Thyroid gland (tissue), 4 donors: ENCODE results near the gene UBE2H. TPM values are rescaled to one million over a fixed set of nuclear protein-coding genes. Genes with fewer than 3 reads are reported as not detected.

Source experiments
- DNase-seq, 2 donors: peaks; one replicate each; pipeline ENCODE4 v3.0.0-alpha.2; 2019
- H3K27ac ChIP-seq, 3 donors: fragments of 200-600 bp; sonication (generic); 1 replicate in 2 of 3; 2 replicates in 1 of 3; pipeline ENCODE4 v1.5.1; 2016 to 2019; ENCODE audit warnings: mild to moderate bottlenecking in 1 of 3, moderate library complexity in 1 of 3
- H3K27me3 ChIP-seq: fragments of 200-600 bp; sonication (generic); one replicate; pipeline ENCODE4 v1.5.1; 2019
- H3K36me3 ChIP-seq, 2 donors: fragments of 200-600 bp; sonication (generic); one replicate each; pipeline ENCODE4 v1.5.1; 2016 to 2019
- H3K4me1 ChIP-seq, 2 donors: fragments of 200-600 bp; sonication (generic); one replicate each; pipeline ENCODE4 v1.5.1; 2017 to 2019
- H3K4me3 ChIP-seq, 3 donors: fragments of 200-600 bp; sonication (generic); replicated peaks in 1 of 3; 1 replicate in 2 of 3; 2 replicates in 1 of 3; pipeline ENCODE4 v1.5.1; 2016; ENCODE audit warnings: mild to moderate bottlenecking in 1 of 3
- H3K9me3 ChIP-seq: fragments of 200-600 bp; sonication (generic); one replicate; pipeline ENCODE4 v1.5.1; 2017
- POLR2A ChIP-seq, 2 donors: fragments of 450-650 bp; IDR thresholded peaks; one replicate each; pipeline ENCODE4 v1.6.1; 2017; ENCODE audit warnings: antibody characterized with exemption in 2 of 2, mild to moderate bottlenecking in 2 of 2, moderate library complexity in 1 of 2
- WGBS, 2 donors: methylation state at CpG; one replicate each; pipeline ENCODE4 v1.1.5; 2017; 5-methylcytosine and 5-hydroxymethylcytosine counted together
- intact Hi-C: fragments of 100-400 bp; cut with DNase I; formaldehyde crosslinking; loops from one replicate; pipeline ENCODE4 v1.15.1; 2023
- total RNA-seq, 4 donors: library from RNA; depleted of rRNA; stranded (reverse); fragments of >200 nt; gene quantifications; one replicate each; pipeline ENCODE4 v1.2.3, GENCODE V29; 2016
- TF ChIP-seq, protein P1 (sequence below), 6 experiments: fragments of 200-600 bp in 3 of 6; fragments of 450-650 bp in 3 of 6; sonication (generic) in 3 of 6; IDR thresholded peaks; one replicate each; pipeline ENCODE4 v1.5.1; 2016 to 2019; ENCODE audit warnings: antibody characterized with exemption in 6 of 6, mild to moderate bottlenecking in 2 of 6, inconsistent platforms in 1 of 6, moderate library complexity in 1 of 6

Gene UBE2H
- total RNA-seq, 4 donors from 2014 or later, result 97.7 to 156 (median 122) TPM

DNA sequence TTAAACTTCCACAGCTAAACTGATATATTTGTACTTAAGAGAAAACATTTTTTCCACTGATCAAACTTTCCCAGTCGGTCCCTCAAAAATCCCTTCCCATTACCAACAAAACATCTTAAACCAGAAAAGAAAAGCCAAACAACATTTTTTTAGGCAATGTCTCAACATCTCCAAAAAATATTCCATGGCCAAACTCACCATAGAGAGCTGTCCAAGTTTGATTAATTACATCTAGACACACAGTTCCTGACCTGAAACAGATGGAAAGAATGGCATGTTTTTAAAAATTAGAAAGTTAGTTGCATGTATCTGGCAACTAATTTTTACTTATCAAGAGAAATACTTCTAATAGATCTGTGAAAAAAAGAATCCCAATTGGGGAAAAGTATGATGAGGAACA lies 95.4 kb downstream of the UBE2H start:
- intact Hi-C loops, result no loop called here
- no peak for TF ChIP-seq POLR2A (IDR thresholded peaks at IDR 0.05)
- TF ChIP-seq, protein P1, sequence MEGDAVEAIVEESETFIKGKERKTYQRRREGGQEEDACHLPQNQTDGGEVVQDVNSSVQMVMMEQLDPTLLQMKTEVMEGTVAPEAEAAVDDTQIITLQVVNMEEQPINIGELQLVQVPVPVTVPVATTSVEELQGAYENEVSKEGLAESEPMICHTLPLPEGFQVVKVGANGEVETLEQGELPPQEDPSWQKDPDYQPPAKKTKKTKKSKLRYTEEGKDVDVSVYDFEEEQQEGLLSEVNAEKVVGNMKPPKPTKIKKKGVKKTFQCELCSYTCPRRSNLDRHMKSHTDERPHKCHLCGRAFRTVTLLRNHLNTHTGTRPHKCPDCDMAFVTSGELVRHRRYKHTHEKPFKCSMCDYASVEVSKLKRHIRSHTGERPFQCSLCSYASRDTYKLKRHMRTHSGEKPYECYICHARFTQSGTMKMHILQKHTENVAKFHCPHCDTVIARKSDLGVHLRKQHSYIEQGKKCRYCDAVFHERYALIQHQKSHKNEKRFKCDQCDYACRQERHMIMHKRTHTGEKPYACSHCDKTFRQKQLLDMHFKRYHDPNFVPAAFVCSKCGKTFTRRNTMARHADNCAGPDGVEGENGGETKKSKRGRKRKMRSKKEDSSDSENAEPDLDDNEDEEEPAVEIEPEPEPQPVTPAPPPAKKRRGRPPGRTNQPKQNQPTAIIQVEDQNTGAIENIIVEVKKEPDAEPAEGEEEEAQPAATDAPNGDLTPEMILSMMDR (IDR thresholded peaks at IDR 0.05), result no peak
- no peak for DNase-seq
- Histone ChIP-seq H3K36me3 (no peaks in the 10 kb centered on the region), H3K27me3 (no peaks in the 10 kb centered on the region), H3K9me3 (no peaks in the 10 kb centered on the region), H3K4me1 (peaks cover 47 to 84% of the 10 kb centered on the region in 2 donors), H3K27ac (peak overlapping the region in 1 of 3 donors; percentile 24), H3K4me3 (no peak overlapping the region)
- 74 to 78% methylated on average over 1 of the region's 1 CpG for WGBS, 2 donors

DNA sequence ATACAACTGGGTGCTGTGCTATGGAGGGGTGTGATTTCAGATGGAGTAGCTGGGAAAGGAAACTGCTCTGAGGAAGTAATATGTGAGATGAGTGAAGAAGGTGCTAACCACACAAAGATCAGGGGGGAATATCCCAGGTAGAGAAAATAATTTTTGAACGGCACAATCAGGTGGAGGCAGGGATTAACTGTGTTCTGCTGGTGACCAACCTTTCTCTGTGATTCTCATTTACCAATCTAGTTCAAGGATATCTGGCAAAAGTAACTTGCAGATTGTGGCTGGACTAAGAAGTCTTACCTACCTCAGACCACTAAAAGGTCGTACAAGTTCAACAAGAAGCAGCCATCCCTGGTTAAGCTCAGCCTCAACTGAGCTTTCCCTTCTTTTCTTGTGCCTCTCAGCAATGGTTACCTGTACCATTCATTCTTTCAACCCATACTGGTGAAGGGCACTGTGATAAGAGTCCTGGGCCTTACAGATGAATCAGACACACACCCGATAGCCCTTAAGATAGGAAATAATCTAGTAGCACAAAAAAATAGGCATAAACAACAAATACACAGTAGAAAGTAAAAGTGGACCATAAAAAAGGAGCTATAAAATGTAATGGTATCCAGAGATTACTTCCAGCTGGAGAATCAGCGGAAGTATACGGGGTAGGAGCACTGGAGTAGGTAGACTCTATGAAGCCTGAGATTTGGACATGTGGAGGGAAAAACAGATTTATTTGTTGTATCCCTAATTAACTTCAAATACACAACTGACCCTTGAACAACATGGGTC lies 96.6 kb downstream of the UBE2H start:
- TF ChIP-seq POLR2A (IDR thresholded peaks at IDR 0.05), result no peak
- TF ChIP-seq, protein P1 (IDR thresholded peaks at IDR 0.05), result no peak
- Histone ChIP-seq H3K4me3 (no peak overlapping the region), H3K9me3 (no peaks in the 10 kb centered on the region), H3K4me1 (peaks cover 43 to 72% of the 10 kb centered on the region in 2 donors), H3K36me3 (no peaks in the 10 kb centered on the region), H3K27me3 (no peaks in the 10 kb centered on the region), H3K27ac (no peak overlapping the region)
- WGBS, 2 donors, result 91 to 97% methylated on average over 5 of the region's 5 CpGs
- intact Hi-C loops, result no loop called here
- no peak for DNase-seq

DNA sequence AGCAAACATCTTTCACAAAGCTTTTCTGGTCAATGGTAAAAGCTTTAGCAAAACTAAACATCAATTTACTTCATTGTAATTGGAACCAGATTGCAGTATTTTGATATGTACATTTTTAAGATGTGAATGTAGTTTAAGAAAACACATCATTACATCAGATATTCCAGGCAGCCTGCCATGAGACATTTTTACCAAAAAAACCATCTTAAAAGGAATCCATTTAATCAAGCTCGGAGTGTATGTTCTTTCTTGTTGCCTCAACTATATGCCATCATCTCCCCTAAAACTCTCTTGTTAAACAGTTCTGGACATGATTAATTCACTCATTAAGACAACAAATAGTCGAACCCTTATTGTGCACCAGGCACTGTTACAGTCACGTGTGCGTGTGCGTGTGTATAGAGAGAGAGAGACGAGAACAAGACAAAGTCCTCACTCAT lies 97.5 kb downstream of the UBE2H start:
- 77 to 88% methylated on average over 6 of the region's 6 CpGs for WGBS, 2 donors
- peaks cover 36 to 65% of the 10 kb centered on the region in 2 donors for H3K4me1 ChIP-seq

DNA sequence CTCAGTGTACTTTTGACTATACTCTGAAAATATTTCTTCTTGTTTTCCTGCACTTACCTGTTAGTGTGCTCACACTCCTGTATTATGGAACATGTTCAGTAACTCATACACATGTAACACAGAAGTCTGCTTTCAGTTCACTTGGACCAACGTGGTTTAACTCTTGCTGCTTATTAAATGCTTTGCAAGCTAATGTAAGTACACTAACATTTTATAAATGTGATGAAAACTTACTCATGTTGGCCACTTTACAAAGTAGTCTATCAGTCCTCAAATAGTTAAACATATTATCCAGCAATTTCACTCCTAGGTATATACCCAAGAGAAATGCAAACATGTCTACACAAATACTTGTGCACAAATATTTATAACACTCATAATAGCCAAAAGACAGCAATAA lies 98.4 kb downstream of the UBE2H start:
- peak overlapping the region in 1 of 3 donors; percentile 3 for H3K27ac ChIP-seq
- no peak overlapping the region for H3K4me3 ChIP-seq
- H3K36me3 ChIP-seq, result no peaks in the 10 kb centered on the region
- DNase-seq, result no peak
- TF ChIP-seq, protein P1 (IDR thresholded peaks at IDR 0.05), result no peak
- no peak for TF ChIP-seq POLR2A (IDR thresholded peaks at IDR 0.05)
- intact Hi-C loops, result no loop called here
- WGBS, 2 donors, result 50 to 54% methylated on average over 1 of the region's 1 CpG
- H3K4me1 ChIP-seq, result peaks cover 28 to 56% of the 10 kb centered on the region in 2 donors
- no peaks in the 10 kb centered on the region for H3K9me3 ChIP-seq
- no peaks in the 10 kb centered on the region for H3K27me3 ChIP-seq

More for the DNA sequence above, 97.5 kb downstream of the UBE2H start:
- H3K27me3 ChIP-seq, result no peaks in the 10 kb centered on the region
- no peak overlapping the region for H3K27ac ChIP-seq
- no peaks in the 10 kb centered on the region for H3K9me3 ChIP-seq
- no peak for DNase-seq
- intact Hi-C loops, result no loop called here
- H3K36me3 ChIP-seq, result no peaks in the 10 kb centered on the region
- TF ChIP-seq POLR2A (IDR thresholded peaks at IDR 0.05), result no peak
- TF ChIP-seq, protein P1 (IDR thresholded peaks at IDR 0.05), result no peak
- H3K4me3 ChIP-seq, result no peak overlapping the region

DNA sequence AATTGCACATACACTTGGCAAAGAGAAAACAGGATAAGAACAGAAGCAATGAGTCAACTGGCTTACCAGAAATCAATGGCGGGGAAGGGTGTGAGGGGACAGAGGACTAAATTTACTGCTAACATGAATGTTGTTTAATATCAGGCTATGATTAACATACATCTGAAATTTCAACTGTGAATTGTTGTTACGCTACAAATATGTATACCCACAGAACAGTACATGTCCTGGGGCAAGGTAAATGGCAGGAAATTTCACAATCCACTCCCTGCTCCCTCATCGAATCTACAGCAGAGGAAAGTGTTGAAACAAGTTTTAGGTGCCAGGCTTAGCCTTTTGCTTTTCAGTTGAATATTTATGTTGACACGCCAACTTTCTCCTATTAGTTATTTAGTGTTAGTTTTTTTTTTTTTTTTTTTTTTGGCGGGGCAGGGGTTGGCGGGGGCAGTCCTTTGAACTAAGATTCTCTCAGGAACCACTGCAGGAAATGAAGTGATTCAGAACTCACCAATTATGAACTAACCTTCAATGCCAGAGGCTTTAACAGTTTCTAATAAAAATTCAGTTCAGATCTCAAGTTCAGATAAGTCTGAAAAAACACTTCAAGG lies 99.0 kb downstream of the UBE2H start:
- no peak overlapping the region for H3K4me3 ChIP-seq
- no peak for DNase-seq
- no peaks in the 10 kb centered on the region for H3K27me3 ChIP-seq
- H3K36me3 ChIP-seq, result no peaks in the 10 kb centered on the region
- 70 to 72% methylated on average over 6 of the region's 6 CpGs for WGBS, 2 donors
- intact Hi-C loops, result no loop called here
- peaks cover 26 to 50% of the 10 kb centered on the region in 2 donors for H3K4me1 ChIP-seq
- H3K27ac ChIP-seq, result peak overlapping the region in 1 of 3 donors; percentile 3
- no peaks in the 10 kb centered on the region for H3K9me3 ChIP-seq
- TF ChIP-seq POLR2A (IDR thresholded peaks at IDR 0.05), result no peak
- TF ChIP-seq, protein P1 (IDR thresholded peaks at IDR 0.05), result no peak
